Ishikawa (cell line): ENCODE data around the gene DCXR.

ENCODE experiments used
- CEBPB ChIP-seq: IDR thresholded peaks from 2 replicates; pipeline ENCODE4 v1.6.1; 2012
- CREB1 ChIP-seq: IDR thresholded peaks from 2 replicates; pipeline ENCODE4 v1.6.1; 2012; ENCODE audit warnings: low read depth
- EGR1 ChIP-seq: IDR thresholded peaks from 2 replicates; pipeline ENCODE4 v1.6.1; 2012
- EP300 ChIP-seq: IDR thresholded peaks from 2 replicates; pipeline ENCODE4 v1.6.1; 2012; ENCODE audit warnings: borderline replicate concordance
- FOXM1 ChIP-seq: IDR thresholded peaks from 2 replicates; pipeline ENCODE4 v1.6.1; 2012; ENCODE audit warnings: low read depth, borderline replicate concordance
- NFIC ChIP-seq: IDR thresholded peaks from 2 replicates; pipeline ENCODE4 v1.6.1; 2012
- RAD21 ChIP-seq: IDR thresholded peaks from 2 replicates; pipeline ENCODE4 v1.6.1; 2012; ENCODE audit warnings: low read depth
- REST ChIP-seq: IDR thresholded peaks from 2 replicates; pipeline ENCODE4 v1.6.1; 2012; ENCODE audit warnings: low read depth, mild to moderate bottlenecking
- TAF1 ChIP-seq: IDR thresholded peaks from 2 replicates; pipeline ENCODE4 v1.6.1; 2012; ENCODE audit warnings: low read depth, mild to moderate bottlenecking
- TCF12 ChIP-seq: IDR thresholded peaks from 2 replicates; pipeline ENCODE4 v1.6.1; 2012; ENCODE audit warnings: low read depth
- TEAD4 ChIP-seq: IDR thresholded peaks from 2 replicates; pipeline ENCODE4 v1.6.1; 2012
- YY1 ChIP-seq: IDR thresholded peaks from 2 replicates; pipeline ENCODE4 v1.6.1; 2012; ENCODE audit warnings: low read depth
- ZBTB7A ChIP-seq: IDR thresholded peaks from 2 replicates; pipeline ENCODE4 v1.6.1; 2012; ENCODE audit warnings: low read depth
- TF ChIP-seq, protein P1 (sequence below): IDR thresholded peaks from 2 replicates; pipeline ENCODE4 v1.6.1; 2012
- TF ChIP-seq, protein P2 (sequence below): IDR thresholded peaks from 2 replicates; pipeline ENCODE4 v1.6.1; 2012

The DCXR gene

GRCh38 chr17:82047379-82047778 lies 9.9 kb upstream of the DCXR start:
- TF ChIP-seq, protein P1, sequence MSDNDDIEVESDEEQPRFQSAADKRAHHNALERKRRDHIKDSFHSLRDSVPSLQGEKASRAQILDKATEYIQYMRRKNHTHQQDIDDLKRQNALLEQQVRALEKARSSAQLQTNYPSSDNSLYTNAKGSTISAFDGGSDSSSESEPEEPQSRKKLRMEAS, result no peak
- TF ChIP-seq TAF1 (no peak), RAD21 (no peak), TCF12 (no peak), REST (no peak), TEAD4 (no peak), YY1 (no peak), EGR1 (no peak), CEBPB (no peak), ZBTB7A (no peak), NFIC (no peak), CREB1 (no peak), EP300 (no peak), FOXM1 (no peak)
- TF ChIP-seq, protein P2, sequence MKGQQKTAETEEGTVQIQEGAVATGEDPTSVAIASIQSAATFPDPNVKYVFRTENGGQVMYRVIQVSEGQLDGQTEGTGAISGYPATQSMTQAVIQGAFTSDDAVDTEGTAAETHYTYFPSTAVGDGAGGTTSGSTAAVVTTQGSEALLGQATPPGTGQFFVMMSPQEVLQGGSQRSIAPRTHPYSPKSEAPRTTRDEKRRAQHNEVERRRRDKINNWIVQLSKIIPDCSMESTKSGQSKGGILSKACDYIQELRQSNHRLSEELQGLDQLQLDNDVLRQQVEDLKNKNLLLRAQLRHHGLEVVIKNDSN, result no peak

GRCh38 chr17:82046903-82047302 lies 9.4 kb upstream of the DCXR start:
- TF ChIP-seq NFIC, result no peak
- no peak for TF ChIP-seq EP300
- TF ChIP-seq TCF12, result no peak
- TF ChIP-seq, protein P1, result no peak
- TF ChIP-seq ZBTB7A, result no peak
- TF ChIP-seq FOXM1, result no peak
- TF ChIP-seq TAF1, result no peak
- no peak for TF ChIP-seq YY1
- TF ChIP-seq EGR1, result no peak
- no peak for TF ChIP-seq REST

GRCh38 chr17:82045936-82046484 lies 8.5 kb upstream of the DCXR start:
- TF ChIP-seq TCF12 (no peak), ZBTB7A (no peak), RAD21 (no peak), CREB1 (no peak), YY1 (no peak), NFIC (no peak), TEAD4 (no peak), EP300 (no peak), FOXM1 (no peak), CEBPB (no peak), TAF1 (no peak), EGR1 (no peak), REST (no peak)
- TF ChIP-seq, protein P2, result no peak
- TF ChIP-seq, protein P1, result no peak

DNA sequence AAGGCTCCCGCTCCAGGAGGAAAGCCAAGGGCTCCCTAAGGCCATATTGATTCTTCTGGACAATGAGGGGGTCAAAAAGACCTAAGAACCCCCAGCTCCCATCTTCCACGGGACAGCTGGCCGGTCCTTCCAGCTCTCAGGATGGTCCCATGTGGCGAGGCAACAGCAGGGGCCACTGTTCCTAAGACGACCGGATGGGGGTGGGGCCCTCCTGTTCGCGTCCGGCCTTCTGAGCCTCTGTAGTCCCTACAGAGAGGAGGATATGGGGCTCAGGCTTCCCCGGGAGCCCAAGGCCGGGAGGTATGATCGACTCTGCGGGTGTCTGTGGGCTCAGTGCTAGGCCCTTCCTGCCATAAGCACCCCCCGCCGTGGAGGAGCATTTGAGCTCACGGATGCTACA lies 6.0 kb upstream of the DCXR start:
- TF ChIP-seq RAD21, result no peak
- TF ChIP-seq TEAD4, result no peak
- no peak for TF ChIP-seq REST
- TF ChIP-seq TCF12, result no peak
- TF ChIP-seq ZBTB7A, result no peak
- no peak for TF ChIP-seq NFIC
- TF ChIP-seq, protein P2, result no peak
- no peak for TF ChIP-seq EP300
- no peak for TF ChIP-seq CEBPB
- TF ChIP-seq TAF1, result no peak
- no peak for TF ChIP-seq YY1
- no peak for TF ChIP-seq FOXM1
- TF ChIP-seq CREB1, result no peak
- no peak for TF ChIP-seq EGR1
- TF ChIP-seq, protein P1, result no peak
